OCI-LY7 (cell line): ENCODE data around the gene SERP2. TPM values are rescaled to one million over a fixed set of nuclear protein-coding genes. Genes with fewer than 3 reads are reported as not detected.

Source experiments
- BruUV-seq: library from RNA; stranded (reverse); fragments of 400-500 nt; replicated peaks from 2 replicates; lab custom pipeline; 2021; lab: Mats Ljungman, UMichigan
- CTCF ChIA-PET: fragments of 300-600 bp; sonication (Branson Sonifier 250); formaldehyde crosslinking; loops from one replicate; lab custom pipeline; 2022; ENCODE audit warnings: antibody characterized with exemption; ENCODE audit not compliant: unreplicated experiment; lab: Charles Lee
- POLR2A ChIA-PET: fragments of 300-600 bp; sonication (Branson Sonifier 250); formaldehyde crosslinking; loops from one replicate; lab custom pipeline; 2022; ENCODE audit warnings: antibody characterized with exemption; lab: Charles Lee
- DNase-seq: peaks from one replicate; pipeline ENCODE4 v3.0.0-alpha.2; 2015; ENCODE audit warnings: low spot score
- H2AFZ ChIP-seq: fragments of 200-600 bp; sonication (generic), shearing (Covaris generic); 2 replicates; pipeline ENCODE4 v1.6.1; 2014; ENCODE audit warnings: mild to moderate bottlenecking, antibody characterized with exemption, low read length, moderate library complexity
- H3K27ac ChIP-seq: fragments of 200-600 bp; sonication (generic); 2 replicates; pipeline ENCODE4 v1.5.1; 2014; ENCODE audit warnings: mixed run types, low read depth, mild to moderate bottlenecking, moderate library complexity, low read length, inconsistent platforms; ENCODE audit not compliant: poor library complexity, severe bottlenecking
- H3K36me3 ChIP-seq: fragments of 200-600 bp; sonication (generic); 2 replicates; pipeline ENCODE4 v1.6.1; 2014; ENCODE audit warnings: mild to moderate bottlenecking, antibody characterized with exemption, low read length, moderate library complexity, mixed read lengths; ENCODE audit not compliant: insufficient read depth
- H3K4me1 ChIP-seq: fragments of 200-600 bp; sonication (generic); 2 replicates; pipeline ENCODE4 v1.5.1; 2014; ENCODE audit warnings: mild to moderate bottlenecking, low read length; ENCODE audit not compliant: insufficient read depth, poor library complexity, severe bottlenecking
- H3K4me2 ChIP-seq: fragments of 200-600 bp; sonication (generic); 2 replicates; pipeline ENCODE4 v1.6.1; 2014; ENCODE audit warnings: mild to moderate bottlenecking, low read length
- H3K4me3 ChIP-seq: fragments of 200-600 bp; sonication (generic); 2 replicates; pipeline ENCODE4 v1.5.1; 2014; ENCODE audit warnings: mild to moderate bottlenecking, low read depth, low read length; ENCODE audit not compliant: poor library complexity, severe bottlenecking
- H3K79me2 ChIP-seq: fragments of 200-600 bp; sonication (generic); 2 replicates; pipeline ENCODE4 v1.6.1; 2016; ENCODE audit warnings: low read depth, mild to moderate bottlenecking, low read length, moderate library complexity, mixed read lengths; ENCODE audit not compliant: insufficient read depth
- H3K9me2 ChIP-seq: fragments of 200-600 bp; sonication (generic); 2 replicates; pipeline ENCODE4 v1.6.1; 2016; ENCODE audit warnings: mild to moderate bottlenecking, low read length, mixed read lengths; ENCODE audit not compliant: insufficient read depth
- H3K9me3 ChIP-seq: fragments of 200-600 bp; sonication (generic); 2 replicates; pipeline ENCODE4 v1.6.1; 2014; ENCODE audit warnings: mild to moderate bottlenecking, mixed run types, low read length, mixed read lengths
- H4K20me1 ChIP-seq: fragments of 200-600 bp; sonication (generic); 2 replicates; pipeline ENCODE4 v1.6.1; 2014; ENCODE audit warnings: mild to moderate bottlenecking, antibody characterized with exemption, low read length, moderate library complexity, mixed read lengths; ENCODE audit not compliant: insufficient read depth
- EZH2phosphoT487 ChIP-seq: fragments of 200-600 bp; sonication (generic); IDR thresholded peaks from 2 replicates; pipeline ENCODE4 v1.6.1; 2018; ENCODE audit warnings: low read depth, borderline replicate concordance, mild to moderate bottlenecking, mixed run types, antibody characterized with exemption, low read length, moderate library complexity, mixed read lengths
- intact Hi-C: fragments of 100-400 bp; cut with micrococcal nuclease; formaldehyde crosslinking; loops from one replicate; pipeline ENCODE4 v1.10.0; 2022; ENCODE audit not compliant: unreplicated experiment
- total RNA-seq, 2 experiments: library from RNA; depleted of rRNA in 1 of 2; stranded (reverse); fragments of >200 nt in 1 of 2; shearing (Covaris generic) in 1 of 2; gene quantifications; 2 replicates each; pipeline ENCODE4 v1.2.3, GENCODE V29; 2014 to 2022
- TF ChIP-seq, protein P1 (sequence below): fragments of 200-600 bp; sonication (generic); conservative IDR thresholded peaks from 2 replicates; pipeline ENCODE4 v1.5.1; 2014; ENCODE audit warnings: mild to moderate bottlenecking, antibody characterized with exemption, low read length, moderate library complexity, mixed read lengths

The SERP2 gene
- total RNA-seq, 2 experiments from 2014 or later: not detected

DNA sequence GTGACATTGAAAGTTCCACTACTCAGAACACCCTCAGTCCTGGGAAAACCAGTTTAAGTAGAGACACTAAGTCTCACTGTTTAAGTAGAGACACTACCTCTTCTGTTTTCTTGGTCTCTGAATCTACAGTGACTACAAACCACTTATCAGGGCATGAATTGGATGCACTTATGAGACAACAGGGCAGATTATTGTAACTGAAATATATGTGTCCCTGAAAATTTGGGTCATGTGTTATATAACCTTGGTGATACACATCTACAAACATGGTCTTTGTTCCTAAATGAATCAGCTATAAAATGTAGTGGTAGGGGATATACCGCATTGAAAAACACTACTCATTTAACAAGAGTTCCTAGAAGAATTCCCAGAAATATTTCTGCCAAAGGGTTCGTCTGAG lies 55.7 kb downstream of the SERP2 start:
- intact Hi-C loops: no loop called here
- Histone ChIP-seq H3K4me1 (no peaks in the 10 kb centered on the region), H3K9me3 (no peaks in the 10 kb centered on the region), H3K36me3 (peaks cover 9% of the 10 kb centered on the region; the same call in 1 of the 2 replicates), H4K20me1 (no peaks in the 10 kb centered on the region), H3K79me2 (no peaks in the 10 kb centered on the region), H3K4me2 (no peak overlapping the region), H2AFZ (no peak overlapping the region), H3K9me2 (no peaks in the 10 kb centered on the region), H3K27ac (no peak overlapping the region), H3K4me3 (no peak overlapping the region)
- BruUV-seq: no TSS peak
- no peak for DNase-seq
- POLR2A ChIA-PET: no interaction called here
- CTCF ChIA-PET: no interaction called here
- no peak for TF ChIP-seq EZH2phosphoT487
- TF ChIP-seq, protein P1, sequence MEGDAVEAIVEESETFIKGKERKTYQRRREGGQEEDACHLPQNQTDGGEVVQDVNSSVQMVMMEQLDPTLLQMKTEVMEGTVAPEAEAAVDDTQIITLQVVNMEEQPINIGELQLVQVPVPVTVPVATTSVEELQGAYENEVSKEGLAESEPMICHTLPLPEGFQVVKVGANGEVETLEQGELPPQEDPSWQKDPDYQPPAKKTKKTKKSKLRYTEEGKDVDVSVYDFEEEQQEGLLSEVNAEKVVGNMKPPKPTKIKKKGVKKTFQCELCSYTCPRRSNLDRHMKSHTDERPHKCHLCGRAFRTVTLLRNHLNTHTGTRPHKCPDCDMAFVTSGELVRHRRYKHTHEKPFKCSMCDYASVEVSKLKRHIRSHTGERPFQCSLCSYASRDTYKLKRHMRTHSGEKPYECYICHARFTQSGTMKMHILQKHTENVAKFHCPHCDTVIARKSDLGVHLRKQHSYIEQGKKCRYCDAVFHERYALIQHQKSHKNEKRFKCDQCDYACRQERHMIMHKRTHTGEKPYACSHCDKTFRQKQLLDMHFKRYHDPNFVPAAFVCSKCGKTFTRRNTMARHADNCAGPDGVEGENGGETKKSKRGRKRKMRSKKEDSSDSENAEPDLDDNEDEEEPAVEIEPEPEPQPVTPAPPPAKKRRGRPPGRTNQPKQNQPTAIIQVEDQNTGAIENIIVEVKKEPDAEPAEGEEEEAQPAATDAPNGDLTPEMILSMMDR: no peak

DNA sequence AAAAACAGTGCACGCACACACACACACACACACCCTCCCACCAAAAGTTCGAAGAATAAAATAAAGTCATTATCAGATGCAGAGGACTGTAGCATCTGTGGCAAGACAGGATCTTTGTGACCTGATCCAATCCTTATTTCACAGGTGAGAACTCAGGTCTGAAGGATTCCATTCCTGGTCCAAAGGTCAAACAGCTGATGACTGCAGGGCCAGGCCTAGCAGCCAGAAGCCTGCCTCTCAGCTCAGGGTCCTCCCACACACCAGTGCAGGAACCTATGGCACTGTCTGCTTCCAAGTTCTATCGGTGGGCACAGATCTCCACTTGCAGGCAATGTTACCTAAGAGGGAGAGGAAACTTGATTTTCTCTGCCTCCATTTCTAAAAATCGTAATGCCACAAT lies 57.5 kb downstream of the SERP2 start:
- ChIA-PET POLR2A (interaction anchor here (0.7 kb wide), 1 partner anchor 36 kb away, joined by 3 read pairs; no protein-coding TSS in a partner anchor), CTCF (no interaction called here)
- no peak overlapping the region for H3K27ac ChIP-seq
- no TSS peak for BruUV-seq
- H3K79me2 ChIP-seq: no peaks in the 10 kb centered on the region
- H2AFZ ChIP-seq: no peak overlapping the region
- H4K20me1 ChIP-seq: no peaks in the 10 kb centered on the region
- H3K36me3 ChIP-seq: peaks cover 11% of the 10 kb centered on the region; the same call in 1 of the 2 replicates
- DNase-seq: no peak
- no peak overlapping the region for H3K4me3 ChIP-seq
- no peak overlapping the region for H3K4me2 ChIP-seq
- TF ChIP-seq EZH2phosphoT487: no peak
- TF ChIP-seq, protein P1: no peak
- H3K9me2 ChIP-seq: no peaks in the 10 kb centered on the region
- H3K4me1 ChIP-seq: peaks cover 5% of the 10 kb centered on the region
- intact Hi-C loops: no loop called here
- H3K9me3 ChIP-seq: no peaks in the 10 kb centered on the region

DNA sequence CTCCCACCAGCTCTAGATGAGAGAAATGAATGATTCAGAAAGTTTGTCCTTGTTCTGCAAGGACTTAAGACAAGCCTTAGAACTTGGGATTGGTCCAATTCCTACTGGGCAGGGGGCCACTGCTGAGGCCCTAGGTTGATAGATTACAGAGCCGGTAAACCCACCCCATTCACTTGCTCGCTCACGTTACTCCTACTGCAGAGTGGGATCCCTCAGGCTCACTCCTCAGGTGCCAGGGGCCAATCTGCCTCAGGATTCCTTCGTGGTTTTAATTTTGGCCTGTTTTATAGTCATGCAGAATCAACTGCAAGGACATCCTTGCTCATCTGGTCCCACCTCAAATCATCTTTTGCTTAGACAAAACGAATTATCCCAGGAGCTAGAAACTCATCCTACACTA lies 59.0 kb downstream of the SERP2 start:
- H3K36me3 ChIP-seq: peaks cover 11% of the 10 kb centered on the region; the same call in 1 of the 2 replicates
- no peak for DNase-seq
- no peaks in the 10 kb centered on the region for H4K20me1 ChIP-seq
- H3K4me2 ChIP-seq: no peak overlapping the region
- BruUV-seq: no TSS peak
- H3K27ac ChIP-seq: no peak overlapping the region
- no peaks in the 10 kb centered on the region for H3K9me2 ChIP-seq
- intact Hi-C loops: no loop called here
- H3K4me1 ChIP-seq: peaks cover 14% of the 10 kb centered on the region
- POLR2A ChIA-PET: interaction anchor here (0.5 to 0.6 kb wide), 2 partner anchors 51 to 79 kb away, joined by 3 to 4 read pairs; no protein-coding TSS in a partner anchor
- CTCF ChIA-PET: no interaction called here
- H2AFZ ChIP-seq: no peak overlapping the region
- TF ChIP-seq EZH2phosphoT487: no peak
- TF ChIP-seq, protein P1: no peak
- no peaks in the 10 kb centered on the region for H3K9me3 ChIP-seq
- no peaks in the 10 kb centered on the region for H3K79me2 ChIP-seq
- no peak overlapping the region for H3K4me3 ChIP-seq
